ENCODE measurements around the gene IRF8. TPM values are rescaled to one million over a fixed set of nuclear protein-coding genes. Genes with fewer than 3 reads are reported as not detected.

IRF8 gene
- total and polyA plus RNA-seq, 2 of the 4 experiments (the other 2 are of a cell fraction): not detected

- no peak overlapping the region for H3K56ac ChIP-seq (ENCODE audit: extremely low read depth, insufficient read depth, low read length)
- H2BK5ac ChIP-seq (ENCODE audit: low read depth, low read length, poor library complexity, severe bottlenecking): no peak overlapping the region
- CTCF ChIA-PET: no interaction called here
- H4K8ac ChIP-seq (ENCODE audit: low read depth in 2 of 2, low read length in 2 of 2): no peak overlapping the region
- WGBS, 2 experiments (ENCODE audit: extremely low coverage in 2 of 2, insufficient read length in 1 of 2): 78% methylated on average over 11 of the region's 11 CpGs; no CpG with 5 or more reads in 1 of the 2 experiments
- H3K79me1 ChIP-seq (ENCODE audit: low read depth in 1 of 2, low read length in 2 of 2): no peaks in the 10 kb centered on the region
- no peak overlapping the region for H4K5ac ChIP-seq (ENCODE audit: low read depth, low read length)
- no peak overlapping the region for H2AK9ac ChIP-seq (replicated peaks; ENCODE audit: low read depth, low read length, poor library complexity)
- no peak overlapping the region for H3K4me3 ChIP-seq (ENCODE audit: insufficient read depth, low read depth, low read length)
- H3K9me1 ChIP-seq (ENCODE audit: insufficient read depth, low read length): 0 out of 2 replicates have a peak, but pooled peaks cover 3% of the 10 kb centered on the region
- H4K91ac ChIP-seq (ENCODE audit: insufficient read depth, low read depth, low read length): no peak overlapping the region
- no peak for DNase-seq
- no peaks in the 10 kb centered on the region for H3K36me3 ChIP-seq (ENCODE audit: control insufficient read depth, insufficient read depth, low read length)
- dilution Hi-C loops (cut with HindIII; ENCODE audit: low sequenced_read_pairs, unreplicated experiment) (no loop called here), in situ Hi-C loops (cut with MboI; ENCODE audit: low sequenced_read_pairs) (no loop called here), intact Hi-C loops (cut with micrococcal nuclease) (no loop called here)
- no peak overlapping the region for H3K18ac ChIP-seq (ENCODE audit: low read depth, low read length)
- no peaks in the 10 kb centered on the region for H3K9me3 ChIP-seq (ENCODE audit: control insufficient read depth, insufficient read depth, low read length)
- H2AK5ac ChIP-seq (ENCODE audit: low read depth, low read length): no peak overlapping the region
- H3K4ac ChIP-seq (ENCODE audit: low read depth, low read length): no peak overlapping the region
- H3K14ac ChIP-seq (replicated peaks; ENCODE audit: low read depth, low read length): no peak overlapping the region
- no peak overlapping the region for H2BK15ac ChIP-seq (ENCODE audit: low read depth, low read length)
- no peak overlapping the region for H3K23ac ChIP-seq (ENCODE audit: low read depth, low read length)
- POLR2A ChIA-PET (ENCODE audit: unreplicated experiment): no interaction called here
- TF ChIP-seq RCOR1 (IDR thresholded peaks at IDR 0.05; ENCODE audit: insufficient replicate concordance, low read length) (no peak), CHD1 (IDR thresholded peaks at IDR 0.05; ENCODE audit: low read depth, low read length) (no peak)
- H3K27ac ChIP-seq (ENCODE audit: insufficient read depth, low read length): no peak overlapping the region
- H4K20me1 ChIP-seq (ENCODE audit: insufficient read depth, low read length): no peaks in the 10 kb centered on the region
- H2BK20ac ChIP-seq (ENCODE audit: low read depth, low read length): no peak overlapping the region
- H2BK120ac ChIP-seq (ENCODE audit: low read depth, low read length): no peak overlapping the region
- H3K4me1 ChIP-seq (ENCODE audit: control insufficient read depth, insufficient read depth, low read length): no peaks in the 10 kb centered on the region
- no peak overlapping the region for H3K4me2 ChIP-seq (ENCODE audit: low read depth, low read length)
- H3K9ac ChIP-seq (ENCODE audit: low read depth, low read length): no peak overlapping the region
- BruUV-seq (replicated peaks): no TSS peak
- peaks cover 69% of the 10 kb centered on the region for H3K27me3 ChIP-seq (ENCODE audit: control insufficient read depth, insufficient read depth, low read length)
- H2AFZ ChIP-seq (replicated peaks; ENCODE audit: low read length, poor library complexity): no peak overlapping the region
- ATAC-seq (ENCODE audit: low read depth): no peak
Observed at GRCh38 chr16:85945424-85945751, 46.4 kb downstream of the IRF8 start.
